Activated T-cell treated with anti-CD3 and anti-CD28 coated beads for 4 hours (primary cell): ENCODE measurements around the gene CDK13.
A peak's percentile ranks its signal among the peaks of the same experiment; 100 is the strongest.
"Not testable (repeated sequence)": the region's sequence is repeated elsewhere in the genome, so short reads cannot be mapped to it uniquely, and the experiment has no call there.

ENCODE experiments used
- DNase-seq: peaks from one replicate; pipeline ENCODE4 v3.0.0-alpha.2; 2020

CDK13 gene

DNA sequence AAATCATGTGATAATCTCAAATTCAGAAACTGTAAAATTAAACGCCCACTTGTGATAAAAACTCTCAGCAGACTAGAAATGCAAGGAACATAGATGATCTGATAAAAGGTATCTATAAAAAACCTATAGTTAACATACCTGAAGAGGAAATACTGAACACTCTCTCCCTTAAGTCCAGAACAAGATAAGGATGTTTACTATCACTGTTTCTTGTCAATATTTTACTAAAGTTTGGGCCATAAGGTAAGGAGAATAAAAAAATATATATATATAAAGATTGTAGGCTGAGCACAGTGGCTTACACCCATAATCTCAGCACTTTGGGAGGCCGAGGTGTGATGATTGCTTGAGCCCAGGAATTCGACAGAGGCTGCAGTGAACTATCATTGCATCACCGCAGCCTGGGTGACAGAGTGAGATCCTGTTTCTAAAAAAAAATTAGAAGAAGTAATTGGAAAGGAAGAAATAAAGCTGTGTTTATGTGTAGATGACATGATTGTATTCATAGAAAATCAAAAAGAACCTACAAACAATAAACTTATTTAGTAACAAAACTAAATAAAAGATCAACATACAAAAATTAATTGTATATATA is 155.9 kb downstream of the CDK13 start:
- DNase-seq: no peak

DNA sequence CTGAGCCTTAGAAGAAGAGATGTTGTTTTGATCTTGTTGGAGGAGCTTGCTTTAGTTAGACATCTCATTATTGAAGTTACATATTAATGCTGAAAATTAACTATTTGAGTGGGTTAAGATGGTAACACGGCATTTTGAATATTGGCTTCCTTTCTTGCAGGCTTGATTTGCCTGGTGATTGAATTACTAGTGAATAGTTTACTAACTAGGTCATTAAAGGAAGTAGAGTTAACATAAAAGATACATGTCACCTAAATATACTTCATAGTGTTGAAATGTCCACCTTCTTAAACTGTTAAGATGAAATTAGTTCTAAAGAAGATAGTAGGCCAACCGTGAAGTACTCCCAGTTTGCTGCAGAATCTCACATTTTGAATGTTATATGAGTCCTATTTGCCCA is 165.9 kb downstream of the CDK13 start:
- DNase-seq: no peak

DNA sequence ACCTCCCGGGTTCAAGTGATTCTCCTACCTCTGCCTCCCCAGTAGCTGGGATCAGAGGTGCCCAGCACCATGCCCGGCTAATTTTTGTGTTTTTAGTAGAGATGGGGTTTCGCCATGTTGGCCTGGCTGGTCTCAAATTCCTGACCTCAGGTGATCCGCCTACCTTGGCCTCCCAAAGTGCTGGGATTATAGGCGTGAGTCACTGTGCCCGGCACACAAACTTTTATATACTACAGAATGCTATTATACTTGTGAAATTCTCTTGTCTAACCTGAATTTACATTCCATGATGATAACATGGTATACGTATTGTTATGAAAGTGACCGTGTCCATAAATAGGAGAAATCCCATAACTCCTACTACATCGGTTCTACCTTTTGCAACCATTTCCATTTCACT is 167.1 kb downstream of the CDK13 start:
- DNase-seq: not testable (repeated sequence)

DNA sequence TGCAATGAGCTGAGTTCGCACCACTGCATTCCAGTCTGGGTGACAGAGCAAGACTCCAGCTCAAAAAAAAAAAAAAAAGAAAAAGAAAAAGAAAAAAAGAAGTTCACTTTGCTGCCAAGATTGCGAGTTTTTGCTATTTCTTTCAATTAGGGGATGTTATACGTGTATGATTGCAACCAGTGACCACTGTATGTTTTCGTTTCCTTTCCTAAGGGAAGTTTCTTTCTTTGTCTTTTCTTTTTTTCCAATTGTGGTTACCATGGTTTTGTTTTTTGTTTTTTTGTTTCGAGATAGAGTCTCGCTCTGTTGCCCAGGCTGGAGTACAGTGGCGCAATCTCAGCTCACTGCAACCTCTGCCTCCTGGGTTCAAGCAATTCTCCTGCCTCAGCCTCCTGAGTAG is 168.1 kb downstream of the CDK13 start:
- not testable (repeated sequence) for DNase-seq

DNA sequence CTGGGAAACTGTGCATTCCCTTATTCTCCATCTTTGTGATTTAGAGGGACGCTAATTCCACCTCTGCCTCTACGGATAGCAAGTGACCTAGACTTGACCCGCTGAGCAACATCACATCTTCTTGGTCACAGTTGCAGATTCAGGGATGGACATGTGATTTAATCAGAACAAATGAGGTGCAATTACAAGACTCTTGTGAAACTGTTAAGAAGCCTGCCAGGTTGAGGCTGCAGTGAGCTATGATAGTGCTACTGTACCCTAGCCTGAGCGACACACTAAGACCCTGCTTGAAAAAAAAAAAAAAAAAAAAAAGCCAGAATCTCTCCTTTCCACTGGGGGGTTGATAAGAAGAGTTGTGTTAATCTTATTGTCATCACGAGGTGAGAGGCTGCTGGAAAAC is 170.0 kb downstream of the CDK13 start:
- no peak for DNase-seq

DNA sequence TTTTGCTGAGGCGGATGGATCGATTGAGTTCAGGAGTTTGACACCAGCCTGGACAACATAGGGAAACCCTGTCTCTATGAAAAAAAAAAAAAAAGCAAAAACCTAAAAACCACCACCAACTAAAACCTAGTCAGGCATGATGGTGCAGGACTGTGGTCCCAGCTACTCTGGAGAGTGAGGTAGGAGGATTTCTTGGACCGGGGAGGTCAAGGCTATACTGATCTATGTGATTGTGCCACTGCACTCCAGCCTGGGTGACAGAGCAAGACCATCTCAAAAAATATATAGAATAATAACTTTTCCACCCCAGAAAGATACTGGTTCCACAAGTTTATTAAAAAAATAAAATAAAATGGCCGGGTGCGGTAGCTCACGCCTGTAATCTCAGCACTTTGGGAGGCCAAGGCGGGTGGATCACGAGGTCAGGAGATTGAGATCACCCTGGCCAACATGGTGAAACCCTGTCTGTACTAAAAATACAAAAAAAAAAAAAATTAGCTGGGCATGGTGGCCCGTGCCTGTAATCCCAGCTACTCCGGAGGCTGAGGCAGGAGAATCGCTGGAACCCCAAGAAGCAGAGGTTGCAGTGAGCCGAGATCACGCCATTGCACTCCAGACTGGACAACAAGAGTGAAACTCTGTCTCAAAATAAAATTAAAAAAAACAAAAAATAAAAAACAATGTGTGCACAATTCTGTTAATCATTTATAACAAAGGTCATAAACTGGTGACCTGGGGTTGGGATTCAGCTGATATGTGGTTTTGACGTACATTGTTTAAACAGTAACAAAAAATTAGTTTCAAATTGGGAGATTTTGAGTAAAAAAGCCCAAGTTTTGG is 172.3 kb downstream of the CDK13 start:
- DNase-seq: not testable (repeated sequence)

DNA sequence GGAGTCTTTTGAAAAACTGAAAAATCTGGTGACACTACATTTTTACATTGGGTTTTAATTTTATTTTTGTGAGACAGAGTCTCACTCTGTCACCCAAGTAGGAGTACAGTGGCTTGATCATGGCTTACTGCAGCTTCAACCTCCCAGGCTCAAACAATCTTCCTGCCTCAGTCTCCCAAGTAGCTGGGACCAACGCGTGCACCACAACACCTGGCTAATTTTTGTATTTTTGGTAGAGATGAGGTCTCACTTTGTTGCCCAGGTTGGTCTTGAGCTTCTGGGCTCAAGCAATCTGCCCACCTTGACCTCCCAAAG is 172.8 kb downstream of the CDK13 start:
- no peak for DNase-seq

DNA sequence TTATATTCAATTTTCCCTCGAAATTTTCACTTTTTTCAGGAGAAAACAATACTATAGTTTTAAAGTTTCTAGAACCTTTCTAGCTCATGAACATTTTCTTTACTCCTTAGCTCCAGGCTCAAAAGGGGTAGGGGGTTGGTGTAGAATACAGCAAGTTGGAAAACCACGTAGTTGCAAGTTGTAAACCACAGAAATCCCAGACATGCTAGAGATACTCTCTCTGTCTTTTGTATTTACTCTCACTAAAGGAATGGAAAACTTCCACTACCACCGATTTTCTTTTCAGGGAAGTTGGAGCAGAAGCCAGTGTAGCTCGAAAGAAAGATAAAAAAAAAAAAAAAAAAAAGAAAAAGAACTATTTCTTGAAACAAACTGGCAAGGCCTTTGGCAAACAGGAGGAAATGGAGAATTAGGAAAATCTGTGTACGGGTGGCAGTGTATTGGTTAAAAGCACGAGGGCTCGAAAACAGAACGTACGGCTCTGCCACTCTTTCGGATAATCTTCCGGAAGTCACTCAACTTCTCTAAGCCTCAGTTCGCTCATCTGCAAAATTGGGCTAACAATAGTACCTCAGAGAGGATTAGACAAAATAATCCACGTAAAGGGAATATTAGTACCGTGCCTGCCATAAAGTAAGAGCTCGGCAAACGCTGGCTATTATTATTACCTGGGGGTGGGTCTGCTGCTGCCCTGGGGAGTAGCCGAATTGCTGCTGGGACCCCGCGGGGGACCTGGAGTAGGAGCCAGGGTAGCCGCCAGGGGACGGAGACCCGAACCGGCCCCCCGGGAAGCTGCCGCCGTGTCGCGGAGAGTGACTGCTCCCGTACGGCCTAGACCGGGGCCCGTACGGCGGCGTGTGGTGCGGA is 183.7 kb downstream of the CDK13 start:
- peak; percentile 0 for DNase-seq

DNA sequence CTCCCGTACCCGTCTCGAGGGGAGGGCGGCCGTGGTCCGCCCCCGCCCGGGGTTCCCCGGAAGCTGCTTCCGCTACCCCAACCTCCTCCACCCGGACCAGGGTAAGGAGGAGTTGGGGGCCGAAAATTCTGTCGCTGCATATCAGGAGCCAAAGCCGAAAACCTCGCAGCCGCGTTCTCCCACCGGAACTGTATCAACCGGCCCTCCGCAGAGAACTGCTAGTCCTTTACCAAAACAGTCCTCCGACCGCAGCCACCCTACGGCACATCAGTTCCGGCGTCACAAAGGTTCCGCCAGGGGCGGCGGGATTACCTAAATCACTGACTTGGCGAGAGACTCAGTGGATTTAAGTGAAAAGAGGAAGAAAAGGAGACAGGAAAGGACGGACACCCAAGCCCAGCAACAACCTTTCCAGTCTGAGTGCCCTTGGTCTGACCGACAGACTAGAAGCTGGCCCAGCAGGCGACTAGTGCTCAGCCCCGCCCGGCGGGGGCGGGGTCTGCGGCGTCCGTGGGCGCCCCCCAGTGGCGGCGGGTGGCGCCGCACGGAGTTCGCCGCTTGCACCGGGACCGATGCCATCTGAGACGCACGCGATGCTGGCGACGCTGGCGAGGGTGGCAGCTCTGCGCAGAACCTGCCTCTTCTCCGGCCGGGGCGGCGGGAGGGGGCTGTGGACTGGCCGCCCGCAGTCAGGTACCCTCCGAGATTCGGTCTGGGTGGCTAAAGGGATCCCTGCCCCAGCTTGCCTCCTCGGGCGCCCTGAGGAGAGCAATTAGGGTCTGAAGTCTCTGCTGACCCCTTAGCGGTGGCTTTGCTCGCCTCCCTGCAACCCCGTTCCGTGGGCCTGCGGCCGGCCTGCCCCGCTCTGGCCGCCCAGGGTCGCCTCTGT is 184.6 kb downstream of the CDK13 start, which contains the start of the genes MPLKIP and SUGCT:
Gene MPLKIP, minus strand, starts transcription at position 195 of the 889 bp plus-strand sequence. Its CDS starts 55 bp downstream, at position 140.
Gene SUGCT, plus strand, starts transcription at position 578 of the 889 bp plus-strand sequence.
- DNase-seq: peak; percentile 80

DNA sequence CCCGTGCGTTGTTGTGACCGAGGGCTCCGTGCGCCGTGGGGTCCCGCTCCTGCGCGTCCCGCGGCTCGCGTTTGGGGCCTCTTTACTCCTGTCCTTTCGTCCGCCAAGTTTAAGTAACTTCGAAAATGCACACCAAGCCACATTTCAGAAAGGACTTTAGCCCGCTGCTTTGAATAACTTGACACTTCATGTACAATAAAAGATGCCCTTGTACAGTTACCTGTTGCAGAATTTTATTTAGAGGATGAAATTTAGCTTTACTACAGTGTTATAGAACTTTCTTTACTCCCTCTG is 185.2 kb downstream of the CDK13 start:
- DNase-seq: no peak

DNA sequence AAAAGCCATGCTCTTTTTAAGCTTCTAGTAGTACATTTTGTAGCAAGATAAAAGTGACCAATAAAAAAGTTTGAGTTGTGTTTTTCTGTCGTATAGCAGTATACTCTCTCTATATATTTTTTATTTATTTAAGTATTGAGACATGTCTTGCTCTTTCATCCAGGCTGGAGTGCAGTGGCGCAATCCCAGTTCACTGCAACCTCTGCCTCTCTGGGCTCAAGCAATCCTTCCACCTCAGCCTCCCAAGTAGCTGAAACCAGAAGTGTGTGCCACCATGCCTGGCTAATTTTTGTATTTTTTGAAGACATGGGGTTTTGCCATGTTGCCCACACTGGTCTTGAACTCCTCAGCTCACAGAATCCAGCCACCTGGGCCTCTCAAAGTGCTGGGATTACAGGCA is 187.5 kb downstream of the CDK13 start:
- no peak for DNase-seq

DNA sequence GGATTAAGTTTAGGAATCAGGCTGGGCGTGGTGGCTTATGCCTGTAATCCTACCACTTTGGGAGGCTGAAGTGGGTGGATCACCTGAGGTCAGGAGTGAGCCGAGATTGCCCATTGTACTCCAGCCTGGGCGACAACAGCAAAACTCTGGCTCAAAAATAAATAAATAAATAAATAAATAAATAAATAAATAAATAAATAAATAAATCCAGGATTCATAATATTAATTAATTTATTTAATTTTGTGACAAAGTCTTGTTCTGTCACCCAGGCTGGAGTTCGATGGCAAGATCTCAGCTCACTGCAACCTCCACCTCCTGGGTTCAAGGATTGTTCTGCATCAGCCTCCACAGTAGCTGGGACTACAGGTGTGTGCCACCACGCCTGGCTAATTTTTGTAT is 188.9 kb downstream of the CDK13 start:
- no peak for DNase-seq

DNA sequence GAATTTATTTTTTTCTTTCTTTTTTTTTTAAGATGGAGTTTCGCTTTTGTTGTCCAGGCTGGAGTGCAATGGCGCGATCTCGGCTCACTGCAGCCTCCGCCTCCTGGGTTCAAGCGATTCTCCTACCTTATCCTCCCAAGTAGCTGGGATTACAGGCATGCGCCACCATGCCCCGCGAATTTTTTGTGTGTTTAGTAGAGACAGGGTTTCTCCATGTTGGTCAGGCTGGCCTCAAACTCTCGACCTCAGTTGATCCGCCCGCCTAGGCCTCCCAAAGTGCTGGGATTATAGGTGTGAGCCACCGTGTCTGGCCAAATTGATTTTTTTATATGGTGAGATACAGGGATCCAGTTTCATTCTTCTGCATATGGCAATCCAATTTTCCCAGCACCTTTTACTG is 189.8 kb downstream of the CDK13 start:
- not testable (repeated sequence) for DNase-seq

DNA sequence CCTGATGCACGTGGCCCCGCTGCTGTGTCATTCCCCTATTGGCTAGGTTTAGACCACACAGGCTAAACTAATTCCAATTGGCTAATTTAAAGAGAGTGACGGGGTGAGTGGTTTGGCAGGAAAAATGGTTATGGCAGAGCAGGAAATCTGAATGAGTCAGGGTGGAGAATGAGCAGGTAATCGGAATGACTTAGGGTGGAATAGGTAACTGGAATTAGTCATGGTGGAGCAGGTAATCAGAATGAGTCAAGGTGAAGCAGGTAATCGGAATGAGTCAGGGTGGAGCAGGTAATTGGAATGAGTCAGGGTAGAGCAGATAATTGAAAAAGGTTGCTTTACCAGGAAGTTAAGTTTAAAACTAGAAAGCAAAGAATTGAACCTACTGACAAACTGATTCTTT is 191.9 kb downstream of the CDK13 start:
- DNase-seq: not testable (repeated sequence)

DNA sequence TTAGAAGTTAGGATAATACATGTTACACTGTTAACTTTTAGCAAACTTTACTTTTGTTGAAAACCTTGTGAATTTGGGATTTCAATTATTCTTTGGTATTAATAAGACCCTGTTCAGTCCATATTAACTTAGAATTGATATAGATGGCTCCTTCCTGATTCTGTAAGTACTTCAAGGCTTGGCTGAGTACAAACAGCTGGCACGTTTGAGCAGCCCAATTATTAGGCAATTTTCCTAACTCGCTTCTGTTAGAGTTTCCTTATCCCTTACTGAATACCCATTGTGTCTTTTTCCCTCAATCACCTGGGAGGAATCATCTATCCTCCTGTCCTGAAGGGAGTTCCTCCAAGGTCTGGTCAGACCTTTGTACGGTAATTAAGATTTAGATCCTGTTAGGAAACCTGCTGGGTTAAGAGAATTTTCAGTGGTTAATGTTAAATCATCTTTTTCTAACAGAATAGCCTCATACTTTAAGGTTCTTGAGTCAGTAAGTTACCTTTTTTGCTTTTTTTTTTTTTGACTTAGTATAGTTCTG is 195.6 kb downstream of the CDK13 start:
- not testable (repeated sequence) for DNase-seq

DNA sequence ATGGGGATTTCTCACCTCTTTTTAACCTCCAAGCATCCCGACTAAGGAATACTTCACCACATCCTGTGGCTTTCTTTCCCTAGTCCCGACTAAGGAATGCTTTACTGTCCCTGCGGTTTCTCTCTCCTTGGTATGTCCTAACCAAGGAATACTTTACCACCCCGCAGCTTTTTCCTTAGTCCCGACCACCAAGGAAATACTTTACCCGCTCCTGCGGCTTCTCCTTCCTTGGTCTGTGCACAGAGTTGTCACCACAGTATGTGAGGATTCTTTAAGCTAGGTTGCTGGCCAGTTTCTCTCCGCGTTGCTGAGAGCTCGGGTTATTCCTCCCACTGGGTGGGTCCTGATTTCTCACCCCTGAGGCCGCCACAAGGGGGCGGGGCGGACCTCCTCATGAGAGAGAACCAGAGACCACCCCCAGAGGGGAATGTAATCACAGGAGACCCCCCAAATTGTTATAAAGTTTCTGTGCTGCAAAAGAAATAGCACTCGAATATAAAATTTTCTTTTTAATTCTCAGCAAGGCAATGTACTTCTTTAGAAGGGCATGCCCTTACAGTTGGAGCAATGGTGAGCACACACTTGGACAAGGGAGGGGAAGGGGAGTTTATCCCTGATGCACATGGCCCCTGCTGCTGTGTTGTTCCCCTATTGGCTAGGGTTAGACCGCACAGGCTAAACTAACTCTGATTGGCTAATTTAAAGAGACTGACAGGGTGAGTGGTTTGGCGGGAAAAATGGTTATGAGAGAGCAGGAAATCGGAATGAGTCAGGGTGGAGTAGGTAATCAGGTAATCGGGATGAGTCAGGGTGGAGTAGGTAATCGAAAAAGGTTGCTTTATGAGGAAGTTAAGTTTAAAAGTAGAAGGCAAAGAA is 197.6 kb downstream of the CDK13 start:
- DNase-seq: no peak

DNA sequence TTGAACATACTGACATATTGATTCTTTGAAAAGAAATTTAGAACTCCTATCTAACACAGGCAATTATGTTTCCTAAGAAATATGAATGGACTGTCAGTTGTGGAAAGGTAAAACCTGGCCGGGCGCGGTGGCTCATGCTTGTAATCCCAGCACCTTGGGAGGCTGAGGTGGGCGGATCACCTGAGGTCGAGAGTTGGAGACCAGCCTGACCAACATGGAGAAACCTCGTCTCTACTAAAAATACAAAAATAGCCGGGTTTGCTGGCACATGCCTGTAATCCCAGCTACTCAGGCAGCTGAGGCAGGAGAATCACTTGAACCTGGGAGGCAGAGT is 198.2 kb downstream of the CDK13 start:
- DNase-seq: not testable (repeated sequence)

DNA sequence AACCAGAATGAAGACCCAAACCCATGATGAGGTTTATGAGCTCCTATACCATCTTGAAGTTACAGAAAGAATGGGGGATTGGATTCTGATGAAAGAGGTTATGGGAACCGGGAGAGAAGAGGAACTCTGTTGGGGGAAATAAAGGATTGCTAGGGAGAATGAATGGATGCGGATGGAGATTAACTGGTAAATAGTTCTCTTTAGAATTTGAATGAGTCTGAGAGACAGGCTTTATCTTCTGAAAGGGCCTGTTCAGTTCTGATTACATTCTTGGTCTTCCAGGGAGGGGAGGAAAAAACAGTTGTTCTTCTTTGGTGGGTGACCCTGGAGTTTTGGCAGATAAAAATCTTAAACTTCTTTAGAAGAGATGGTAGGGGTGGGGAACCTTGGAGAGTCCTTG is 198.6 kb downstream of the CDK13 start:
- DNase-seq: no peak
